GM20431 (cell line): ENCODE measurements around the gene YJEFN3.

ENCODE experiments used
- in situ Hi-C: fragments of 300-500 bp; cut with MseI, MboI; formaldehyde crosslinking; loops from one replicate; pipeline ENCODE4 v1.15.0; 2020; ENCODE audit warnings: low sequenced_read_pairs; ENCODE audit not compliant: unreplicated experiment

Gene YJEFN3

DNA sequence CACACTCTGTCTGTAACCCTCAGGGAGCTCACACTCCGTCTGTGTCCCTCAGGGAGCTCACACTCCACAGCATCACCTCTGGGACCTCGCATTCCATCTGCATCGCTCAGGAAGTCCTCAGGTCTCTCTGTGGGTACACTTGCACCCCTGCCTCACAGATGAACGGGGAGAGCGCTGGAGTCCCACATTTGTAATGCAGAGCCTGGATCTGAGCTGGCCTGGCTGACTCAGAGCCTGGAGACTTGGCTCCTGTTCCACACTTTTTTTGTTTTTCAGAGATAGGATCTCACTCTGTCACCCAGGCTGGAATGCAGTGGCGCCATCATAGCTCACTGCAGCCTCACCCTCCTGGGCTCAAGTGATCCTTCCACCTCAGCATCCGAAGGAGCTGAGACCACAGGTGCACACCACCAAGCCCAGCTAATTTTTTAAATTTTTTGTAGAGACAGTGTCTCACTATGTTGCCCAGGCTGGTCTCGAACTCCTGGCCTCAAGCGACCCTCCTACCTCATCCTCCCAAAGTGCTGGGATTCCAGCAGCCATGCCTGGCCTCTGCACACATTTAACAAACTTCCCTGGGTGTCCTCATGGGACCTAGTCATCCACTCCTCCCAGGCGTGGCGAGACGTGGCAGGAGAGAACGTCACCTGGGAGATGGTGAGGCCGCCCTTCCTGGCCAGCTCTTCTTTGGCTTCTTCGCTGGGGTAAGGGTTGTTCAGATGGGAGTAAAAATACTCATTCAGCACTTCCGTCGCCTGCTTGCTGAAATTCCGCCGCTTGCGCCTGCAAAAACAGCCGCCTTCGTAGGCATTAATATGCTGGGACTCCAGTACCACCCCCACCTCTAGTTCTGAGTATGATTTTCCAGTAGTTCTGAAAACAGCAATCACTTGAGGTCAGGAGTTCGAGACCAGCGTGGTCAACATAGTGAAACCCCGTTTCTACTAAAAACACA, 40.4 kb downstream of the YJEFN3 start:
- in situ Hi-C loops = no loop called here

GRCh38 chr19:19570571-19570970, 41.9 kb downstream of the YJEFN3 start:
- in situ Hi-C loops = no loop called here

- in situ Hi-C loops = no loop called here
Observed at GRCh38 chr19:19571071-19571786, 42.5 kb downstream of the YJEFN3 start.

DNA sequence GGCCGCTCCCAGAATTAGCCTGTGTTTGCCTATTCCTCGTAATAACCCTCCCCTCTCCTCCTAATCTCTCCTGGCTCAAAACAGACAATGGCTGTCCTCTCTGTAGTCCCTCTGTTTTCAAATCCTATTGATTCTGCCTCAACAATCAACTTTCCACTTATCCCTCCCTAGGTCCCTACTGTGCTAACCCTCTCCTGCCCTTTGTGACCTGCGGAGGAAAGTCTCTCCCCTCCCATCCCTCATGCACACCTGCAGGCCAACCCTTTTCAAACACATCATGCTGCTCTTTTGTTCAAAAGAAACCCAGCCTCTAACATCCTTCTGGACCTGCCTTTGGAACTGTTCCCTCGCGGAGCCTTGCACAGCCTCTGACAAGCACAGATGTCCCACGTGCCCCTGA, 46.7 kb downstream of the YJEFN3 start:
- in situ Hi-C loops = no loop called here

DNA sequence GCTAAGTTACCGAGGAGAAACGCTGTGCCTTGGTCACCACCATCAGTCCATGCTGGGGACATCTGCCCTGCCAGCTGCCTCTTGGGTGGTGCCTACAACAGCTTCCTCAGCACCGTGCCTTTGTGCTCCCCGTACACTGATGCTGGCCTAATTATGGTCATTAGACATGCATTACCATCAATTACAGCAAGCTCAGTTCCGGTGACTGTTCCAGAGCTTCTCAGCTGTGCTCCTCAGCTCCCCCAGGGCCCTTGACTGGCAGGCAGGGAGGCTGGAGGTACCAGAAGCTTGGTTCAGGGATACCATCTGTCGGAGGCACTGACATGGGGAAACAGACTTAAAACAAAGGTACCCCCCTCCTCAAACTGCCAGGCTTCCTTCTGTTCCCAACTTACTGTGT, 49.5 kb downstream of the YJEFN3 start:
- in situ Hi-C loops = no loop called here

- in situ Hi-C loops = no loop called here
Observed at GRCh38 chr19:19579533-19580361, 51.0 kb downstream of the YJEFN3 start.

- in situ Hi-C loops = no loop called here
Observed at GRCh38 chr19:19580418-19580817, 51.7 kb downstream of the YJEFN3 start.

- in situ Hi-C loops = no loop called here
Observed at GRCh38 chr19:19581391-19581790, 52.7 kb downstream of the YJEFN3 start.

- in situ Hi-C loops = no loop called here
Observed at GRCh38 chr19:19582471-19582870, 53.8 kb downstream of the YJEFN3 start.

GRCh38 chr19:19584356-19584755, 55.6 kb downstream of the YJEFN3 start:
- in situ Hi-C loops = no loop called here
